Measurements from ENCODE around the gene TFR2.

DNA sequence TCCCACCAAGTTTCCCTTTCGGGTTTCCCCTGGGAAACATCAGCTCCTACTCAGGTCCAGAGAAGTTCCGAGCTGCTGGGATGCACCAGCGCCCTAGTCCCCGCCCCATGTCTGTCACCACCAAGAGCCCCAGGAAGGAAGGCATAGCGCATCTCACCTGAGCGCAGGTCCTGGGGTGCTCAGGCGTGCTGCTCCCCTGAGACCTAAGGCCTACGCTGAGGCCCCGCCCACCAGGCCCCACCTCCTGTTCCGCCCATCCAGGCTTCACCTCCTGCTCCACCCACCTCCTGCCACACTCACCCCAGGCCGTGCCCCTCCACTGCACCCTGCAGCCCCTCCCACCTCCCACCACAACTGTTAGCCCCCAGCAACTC is 1.2 kb upstream of the TFR2 start:
- no peak for TF ChIP-seq EZH2 (IDR thresholded peaks at IDR 0.05; ENCODE audit: borderline replicate concordance, low read length)
- TF ChIP-seq, protein P1, sequence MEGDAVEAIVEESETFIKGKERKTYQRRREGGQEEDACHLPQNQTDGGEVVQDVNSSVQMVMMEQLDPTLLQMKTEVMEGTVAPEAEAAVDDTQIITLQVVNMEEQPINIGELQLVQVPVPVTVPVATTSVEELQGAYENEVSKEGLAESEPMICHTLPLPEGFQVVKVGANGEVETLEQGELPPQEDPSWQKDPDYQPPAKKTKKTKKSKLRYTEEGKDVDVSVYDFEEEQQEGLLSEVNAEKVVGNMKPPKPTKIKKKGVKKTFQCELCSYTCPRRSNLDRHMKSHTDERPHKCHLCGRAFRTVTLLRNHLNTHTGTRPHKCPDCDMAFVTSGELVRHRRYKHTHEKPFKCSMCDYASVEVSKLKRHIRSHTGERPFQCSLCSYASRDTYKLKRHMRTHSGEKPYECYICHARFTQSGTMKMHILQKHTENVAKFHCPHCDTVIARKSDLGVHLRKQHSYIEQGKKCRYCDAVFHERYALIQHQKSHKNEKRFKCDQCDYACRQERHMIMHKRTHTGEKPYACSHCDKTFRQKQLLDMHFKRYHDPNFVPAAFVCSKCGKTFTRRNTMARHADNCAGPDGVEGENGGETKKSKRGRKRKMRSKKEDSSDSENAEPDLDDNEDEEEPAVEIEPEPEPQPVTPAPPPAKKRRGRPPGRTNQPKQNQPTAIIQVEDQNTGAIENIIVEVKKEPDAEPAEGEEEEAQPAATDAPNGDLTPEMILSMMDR (IDR thresholded peaks at IDR 0.05; ENCODE audit: low read length): no peak

Data from OCI-LY1 (cell line).